Activated CD8-positive, alpha-beta memory T cell treated with anti-CD3 and anti-CD28 coated beads for 1 hour (primary cell): Measurements from ENCODE around the gene TREM1.
"Not testable (repeated sequence)": the region's sequence is repeated elsewhere in the genome, so short reads cannot be mapped to it uniquely, and the experiment has no call there.

ENCODE experiments used
- DNase-seq, 2 donors: peaks; one replicate each; pipeline ENCODE4 v3.0.0-alpha.2; 2020; ENCODE audit warnings: low read depth in 1 of 2; ENCODE audit errors: extremely low read depth in 1 of 2

TREM1 gene

GRCh38 chr6:41266541-41266940 is 19.9 kb downstream of the TREM1 start:
- no peak for DNase-seq

- DNase-seq, result no peak
Observed at GRCh38 chr6:41263267-41263666, 23.2 kb downstream of the TREM1 start.

GRCh38 chr6:41262401-41262800 is 24.1 kb downstream of the TREM1 start:
- DNase-seq, result no peak

DNA sequence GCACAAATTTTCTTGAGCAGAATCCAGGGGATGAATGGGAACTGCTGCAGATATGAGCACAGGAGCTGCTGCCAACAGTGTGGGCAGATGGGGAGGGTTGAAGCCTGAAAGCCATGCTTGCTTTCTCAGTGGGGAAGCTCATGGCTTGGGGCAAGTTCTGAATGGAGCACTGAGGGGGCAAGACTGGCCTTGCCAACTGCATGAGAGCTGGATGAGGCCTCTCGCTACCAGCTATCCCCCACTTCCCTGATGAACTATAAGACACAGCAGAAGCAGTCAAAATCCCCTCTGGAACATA is 28.3 kb downstream of the TREM1 start:
- no peak for DNase-seq

DNA sequence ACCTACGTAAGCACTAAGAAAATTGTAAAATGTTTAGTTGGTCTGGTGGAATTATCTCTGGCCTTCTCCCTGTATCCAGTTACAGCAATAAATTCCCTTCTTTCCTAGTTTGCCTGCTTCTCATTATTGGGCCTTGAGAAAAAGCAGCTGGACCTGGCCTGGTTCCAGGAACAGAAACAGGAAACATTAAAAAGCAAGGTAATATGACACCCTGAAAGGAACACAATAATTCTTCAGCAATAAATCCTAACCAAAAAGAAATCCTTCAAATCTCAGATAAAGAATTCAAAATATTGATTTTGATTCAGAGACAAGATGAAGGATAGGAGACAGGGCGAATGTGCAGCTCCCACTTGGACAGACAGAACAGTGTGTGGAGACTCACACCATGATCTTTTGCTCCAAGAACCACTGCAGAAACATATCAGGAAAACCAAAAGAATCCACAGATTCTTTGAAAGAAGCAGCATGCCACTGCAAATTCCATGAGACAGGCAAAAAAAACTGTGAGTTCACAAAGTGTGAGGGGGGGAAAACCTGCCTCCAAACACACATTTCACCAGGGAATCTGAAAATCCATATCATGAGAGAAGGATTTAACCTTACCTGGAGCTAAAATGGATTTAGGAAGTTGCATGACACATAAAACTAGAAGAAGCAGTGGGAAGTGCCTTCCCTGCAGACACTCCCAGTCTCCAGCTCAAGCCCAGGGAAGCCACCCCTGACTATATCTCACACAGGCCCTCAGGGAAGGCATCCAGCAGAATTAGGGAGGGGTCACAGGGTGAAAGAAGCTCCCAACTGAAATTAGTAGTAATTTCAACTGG is 28.9 kb downstream of the TREM1 start:
- no peak for DNase-seq

DNA sequence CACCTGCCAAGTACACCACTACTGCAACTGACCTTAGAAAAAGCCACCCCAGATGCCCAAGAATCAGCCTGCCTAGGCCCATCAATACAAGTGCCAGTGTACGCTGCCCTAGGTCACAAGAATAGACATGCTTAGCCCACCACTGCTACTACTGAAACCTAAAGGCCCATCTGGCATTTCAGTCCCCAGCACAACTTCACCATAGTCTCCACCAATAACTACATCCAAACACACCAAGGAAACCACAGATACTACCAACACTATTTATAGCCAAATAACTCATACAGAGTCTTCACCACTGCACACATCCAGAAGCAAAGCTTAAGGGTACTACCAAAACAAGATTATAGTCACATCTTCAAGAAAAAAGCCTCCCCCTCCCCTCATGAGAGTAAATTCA is 30.1 kb downstream of the TREM1 start:
- DNase-seq, result no peak

DNA sequence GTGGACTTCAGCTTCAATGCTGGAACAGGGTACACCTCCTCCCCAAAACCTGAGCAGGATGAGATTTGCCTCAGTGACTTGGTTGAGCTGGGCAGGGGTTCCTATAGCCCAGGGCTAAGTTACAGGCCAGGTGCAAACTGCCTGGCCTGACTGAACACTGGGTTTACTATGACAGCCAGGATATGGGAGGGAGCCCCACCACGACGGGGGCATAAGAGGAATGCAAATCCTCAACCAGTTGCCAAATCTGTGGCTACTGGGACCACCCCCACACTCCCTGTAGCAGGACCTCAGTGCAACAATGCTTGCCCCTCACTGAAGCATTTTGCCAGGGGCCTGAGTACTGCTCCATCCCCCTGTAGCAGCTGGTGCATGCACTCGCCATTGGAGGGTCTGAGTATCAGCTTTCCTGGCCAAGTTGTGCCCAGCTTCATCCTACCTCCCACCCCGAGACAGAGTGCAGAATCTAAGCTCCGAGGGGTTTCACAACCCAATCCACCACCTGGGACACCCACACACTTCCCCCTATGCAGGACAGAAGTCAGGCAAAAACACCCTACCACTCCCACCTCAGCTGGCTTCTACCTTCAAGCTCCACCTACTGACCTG is 30.7 kb downstream of the TREM1 start:
- no peak for DNase-seq

DNA sequence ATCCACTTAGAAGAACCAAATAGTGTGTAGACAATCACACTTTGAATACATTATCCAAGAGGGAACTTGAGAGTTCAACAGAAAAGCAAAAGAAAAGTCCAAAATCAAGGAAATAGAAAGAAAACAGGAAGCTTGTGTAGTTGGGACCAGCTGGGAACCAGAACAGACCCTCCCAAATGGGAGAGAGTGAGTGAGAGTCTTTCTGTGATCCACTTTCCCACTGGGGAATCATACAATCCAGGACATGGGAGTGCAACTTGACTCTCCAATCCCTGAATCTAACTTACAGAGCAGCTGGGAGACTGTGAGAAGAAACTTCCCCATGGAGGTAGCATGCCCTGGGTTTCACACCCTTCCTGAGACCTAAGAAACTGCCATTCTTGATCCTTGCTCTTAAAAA is 31.4 kb downstream of the TREM1 start:
- no peak for DNase-seq

GRCh38 chr6:41252401-41253169 is 33.9 kb downstream of the TREM1 start:
- DNase-seq, result no peak

DNA sequence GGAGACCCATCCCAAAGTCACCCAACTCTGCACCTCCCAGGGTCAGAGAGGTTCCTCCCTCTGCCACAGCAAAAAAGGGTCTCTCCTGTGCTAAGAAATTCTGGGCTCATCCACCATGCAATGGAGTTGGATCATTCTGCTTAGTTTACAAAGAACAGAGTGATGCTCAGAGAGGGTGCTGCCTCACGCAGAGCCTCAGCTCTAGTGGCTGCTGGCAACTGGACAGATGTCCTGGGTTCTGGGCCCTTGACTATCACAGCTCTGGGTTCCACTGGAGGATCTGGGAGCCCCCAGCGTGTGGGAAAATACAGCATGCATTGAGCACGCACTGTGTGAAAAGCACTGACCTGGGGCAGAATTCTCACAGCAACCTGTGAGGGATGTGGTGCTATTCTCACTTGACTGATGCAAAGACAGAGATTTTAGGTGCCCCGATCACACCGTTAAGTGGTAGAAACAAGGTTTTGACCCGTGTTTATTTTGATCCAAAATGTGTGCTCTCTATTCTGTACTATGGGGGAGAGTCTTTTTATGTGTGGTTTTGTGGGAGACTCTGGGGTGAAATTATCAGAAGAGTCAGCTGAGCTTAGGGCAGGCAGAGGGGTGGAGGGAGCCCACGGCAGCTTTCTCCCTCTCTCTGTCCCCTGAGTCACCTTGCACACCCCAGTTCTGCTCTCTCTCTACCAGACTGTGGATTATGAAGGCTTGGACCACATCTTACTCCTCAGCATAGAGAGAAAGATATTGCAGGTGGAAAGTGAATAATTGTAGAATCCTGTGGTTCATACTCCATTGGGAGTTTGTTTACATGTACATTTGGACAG is 38.4 kb downstream of the TREM1 start:
- no peak for DNase-seq

DNA sequence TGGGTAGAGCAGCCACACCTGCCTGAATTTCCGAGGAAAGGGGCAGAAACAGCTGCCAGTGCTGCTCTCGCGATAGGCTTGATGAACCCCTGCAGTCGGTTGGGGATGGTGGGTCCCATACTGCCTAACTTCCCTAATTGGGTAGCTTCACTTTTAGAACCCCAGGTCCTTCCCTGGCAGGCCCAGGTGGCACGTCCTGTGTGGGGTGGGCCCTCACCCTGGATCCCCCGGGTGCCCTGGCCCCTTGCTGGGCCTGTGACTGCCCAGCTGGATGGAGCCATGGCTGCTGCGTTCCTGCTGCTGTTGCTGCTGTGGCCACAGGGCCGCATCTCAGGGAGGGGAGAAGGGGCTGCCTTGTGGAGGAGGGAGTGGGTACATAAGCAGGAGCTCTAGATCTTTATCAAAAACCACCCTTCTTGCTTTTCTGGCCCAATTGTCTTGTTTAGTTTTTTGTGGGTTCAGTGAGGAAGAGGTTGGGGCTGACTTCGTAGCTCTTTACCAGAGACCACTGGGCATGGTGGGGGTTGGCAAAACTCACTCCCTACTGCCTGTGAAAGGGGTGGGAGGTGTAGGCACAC is 39.1 kb downstream of the TREM1 start:
- DNase-seq, result no peak

DNA sequence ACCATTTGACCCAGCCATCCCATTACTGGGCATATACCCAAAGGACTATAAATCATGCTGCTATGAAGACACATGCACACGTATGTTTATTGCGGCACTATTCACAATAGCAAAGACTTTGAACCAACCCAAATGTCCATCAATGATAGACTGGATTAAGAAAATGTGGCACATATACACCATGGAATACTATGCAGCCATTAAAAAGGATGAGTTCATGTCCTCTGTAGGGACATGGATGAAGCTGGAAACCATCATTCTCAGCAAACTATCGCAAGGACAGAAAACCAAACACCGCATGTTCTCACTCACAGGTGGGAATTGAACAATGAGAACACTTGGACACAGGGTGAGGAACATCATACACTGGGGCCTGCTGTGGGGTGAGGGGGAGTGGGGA is 40.0 kb downstream of the TREM1 start:
- not testable (repeated sequence) for DNase-seq

DNA sequence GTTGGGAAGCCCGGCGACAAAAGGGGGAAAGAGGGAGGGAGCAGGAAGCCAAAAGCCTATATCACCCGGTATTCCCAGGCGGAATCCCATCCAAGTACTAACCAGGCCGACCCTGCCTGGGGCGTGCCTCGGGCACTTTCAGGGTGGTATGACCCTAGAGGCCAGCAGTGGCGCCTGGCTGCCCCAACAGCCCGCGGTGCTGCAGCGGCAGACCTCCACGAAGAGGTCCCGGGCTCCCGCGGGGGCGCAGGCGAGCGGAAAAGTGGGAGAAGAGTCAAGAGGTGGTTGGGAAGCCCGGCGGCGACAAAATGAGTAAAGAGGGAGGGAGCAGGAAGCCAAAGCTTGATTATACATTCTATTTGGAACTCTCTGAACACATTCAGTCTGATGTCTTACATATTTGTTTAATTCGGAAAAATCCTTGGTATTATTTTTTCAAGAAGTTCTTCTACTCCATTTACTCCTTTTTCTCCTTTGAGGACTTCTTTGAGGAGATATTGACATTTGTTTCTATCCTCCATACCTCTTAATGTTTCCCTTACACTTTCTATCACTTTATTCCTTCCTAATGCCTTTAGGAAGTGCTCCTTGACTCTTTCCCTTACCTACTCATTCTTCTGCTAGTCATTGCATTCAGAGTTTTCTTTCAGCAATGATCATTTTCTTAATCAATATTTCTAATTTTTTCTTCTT is 46.9 kb downstream of the TREM1 start:
- DNase-seq, result no peak

GRCh38 chr6:41237128-41237527 is 49.4 kb downstream of the TREM1 start:
- DNase-seq, result no peak

- no peak for DNase-seq
Observed at GRCh38 chr6:41236276-41236675, 50.2 kb downstream of the TREM1 start.

- no peak for DNase-seq
Observed at GRCh38 chr6:41232667-41233066, 53.8 kb downstream of the TREM1 start.

GRCh38 chr6:41231246-41231645 is 55.2 kb downstream of the TREM1 start:
- no peak for DNase-seq

- no peak for DNase-seq
Observed at GRCh38 chr6:41229721-41230120, 56.8 kb downstream of the TREM1 start.

- DNase-seq, result no peak
Observed at GRCh38 chr6:41228616-41229015, 57.9 kb downstream of the TREM1 start.

DNA sequence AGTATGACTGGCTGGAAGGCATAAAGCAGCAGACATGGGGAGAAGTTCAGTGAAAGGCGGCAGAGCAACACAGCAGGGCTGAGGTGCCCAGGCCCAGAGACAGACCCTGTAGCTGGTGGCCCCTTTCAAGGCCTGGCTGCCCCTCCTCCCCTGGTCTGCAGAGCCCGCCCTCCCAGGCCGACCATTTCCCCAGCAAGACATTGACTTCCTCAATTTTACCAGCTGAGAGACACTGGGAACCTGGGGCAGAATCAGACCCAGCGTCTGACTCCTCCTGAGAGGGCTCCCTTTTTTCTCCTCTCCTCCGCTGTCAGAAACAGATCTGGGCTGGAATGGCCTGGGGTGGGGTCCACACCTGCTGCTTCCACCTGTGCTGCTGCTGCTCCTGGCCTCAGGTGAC is 58.4 kb downstream of the TREM1 start, which contains the start of gene TREML4:
Gene TREML4 (plus strand): TSS at position 254 of the 400 bp plus-strand sequence. CDS start 79 bp downstream, at position 333.
- DNase-seq, result no peak
